HG03064 (cell line): Measurements from ENCODE around the gene OR11A1.

Experiments
- ATAC-seq: cut with Tn5 transposase; IDR thresholded peaks from one replicate; pipeline ENCODE4 v1.9.1; 2021; ENCODE audit warnings: low read depth; ENCODE audit not compliant: unreplicated experiment

OR11A1 gene

GRCh38 chr6:29456971-29457370, at the start of gene OR11A1, which contains the start of gene OR2H1:
OR11A1 (minus strand) TSS chr6:29457071; CDS start chr6:29427641, 29,430 bp downstream.
OR2H1 (plus strand) TSS chr6:29457155; CDS start chr6:29461770, 4,615 bp downstream.
- no peak for ATAC-seq

GRCh38 chr6:29506446-29507067, 49.7 kb upstream of the OR11A1 start:
- ATAC-seq, result no peak

- no peak for ATAC-seq
Observed at GRCh38 chr6:29505808-29506207, 48.9 kb upstream of the OR11A1 start.

GRCh38 chr6:29504961-29505360, 48.1 kb upstream of the OR11A1 start:
- no peak for ATAC-seq

- no peak for ATAC-seq
Observed at GRCh38 chr6:29502597-29502996, 45.7 kb upstream of the OR11A1 start.

GRCh38 chr6:29502181-29502580, 45.3 kb upstream of the OR11A1 start:
- ATAC-seq, result no peak

- no peak for ATAC-seq
Observed at GRCh38 chr6:29501106-29501505, 44.2 kb upstream of the OR11A1 start.

GRCh38 chr6:29500594-29500993, 43.7 kb upstream of the OR11A1 start:
- no peak for ATAC-seq

- no peak for ATAC-seq
Observed at GRCh38 chr6:29499704-29500103, 42.8 kb upstream of the OR11A1 start.

- ATAC-seq, result no peak
Observed at GRCh38 chr6:29496961-29497360, 40.1 kb upstream of the OR11A1 start.

- no peak for ATAC-seq
Observed at GRCh38 chr6:29495571-29495970, 38.7 kb upstream of the OR11A1 start.

GRCh38 chr6:29494131-29494530, 37.3 kb upstream of the OR11A1 start:
- ATAC-seq, result no peak

GRCh38 chr6:29493261-29493660, 36.4 kb upstream of the OR11A1 start:
- no peak for ATAC-seq

GRCh38 chr6:29491574-29491973, 34.7 kb upstream of the OR11A1 start:
- no peak for ATAC-seq

- ATAC-seq, result no peak
Observed at GRCh38 chr6:29490552-29490951, 33.7 kb upstream of the OR11A1 start.

- no peak for ATAC-seq
Observed at GRCh38 chr6:29490055-29490454, 33.2 kb upstream of the OR11A1 start.

- ATAC-seq, result no peak
Observed at GRCh38 chr6:29489286-29489685, 32.4 kb upstream of the OR11A1 start.

- ATAC-seq, result no peak
Observed at GRCh38 chr6:29488874-29489273, 32.0 kb upstream of the OR11A1 start.

- no peak for ATAC-seq
Observed at GRCh38 chr6:29487660-29488059, 30.8 kb upstream of the OR11A1 start, which contains the start of gene MAS1L. MAS1L (minus strand) TSS chr6:29487956; CDS start chr6:29487902, 54 bp downstream.

- no peak for ATAC-seq
Observed at GRCh38 chr6:29487131-29487530, 30.3 kb upstream of the OR11A1 start.

GRCh38 chr6:29486577-29486976, 29.7 kb upstream of the OR11A1 start:
- ATAC-seq, result no peak

- ATAC-seq, result no peak
Observed at GRCh38 chr6:29483735-29484134, 26.9 kb upstream of the OR11A1 start.

GRCh38 chr6:29483186-29483585, 26.3 kb upstream of the OR11A1 start:
- ATAC-seq, result no peak
